Neuronal stem cell (in vitro differentiated cells): ENCODE measurements around the gene CTNNBL1.

ENCODE experiments used
- DNase-seq: peaks from one replicate; pipeline ENCODE4 v3.0.0-alpha.2; 2013; ENCODE audit warnings: low spot score
- H2AFZ ChIP-seq: one replicate; pipeline ENCODE4 v1.6.1; 2013; ENCODE audit warnings: mild to moderate bottlenecking, low read length, inconsistent platforms
- H2AK5ac ChIP-seq: 2 replicates; pipeline ENCODE4 v1.6.1; 2013; ENCODE audit warnings: low read depth, mild to moderate bottlenecking, inconsistent platforms, low read length, moderate library complexity, mixed read lengths
- H2BK120ac ChIP-seq: 2 replicates; pipeline ENCODE4 v1.6.1; 2013; ENCODE audit warnings: low read depth, mild to moderate bottlenecking, inconsistent platforms, low read length, moderate library complexity, mixed read lengths
- H2BK12ac ChIP-seq: one replicate; pipeline ENCODE4 v1.6.1; 2013; ENCODE audit warnings: low read length, inconsistent platforms
- H2BK15ac ChIP-seq: 2 replicates; pipeline ENCODE4 v1.6.1; 2013; ENCODE audit warnings: mild to moderate bottlenecking, low read length, inconsistent platforms, mixed read lengths
- H2BK5ac ChIP-seq: one replicate; pipeline ENCODE4 v1.6.1; 2013; ENCODE audit warnings: inconsistent platforms, mild to moderate bottlenecking, low read length, moderate library complexity
- H3K14ac ChIP-seq: one replicate; pipeline ENCODE4 v1.6.1; 2013; ENCODE audit warnings: low read length, inconsistent platforms
- H3K18ac ChIP-seq: 2 replicates; pipeline ENCODE4 v1.6.1; 2013; ENCODE audit warnings: low read length, inconsistent platforms
- H3K23ac ChIP-seq: 2 replicates; pipeline ENCODE4 v1.6.1; 2013; ENCODE audit warnings: low read depth, mild to moderate bottlenecking, mixed read lengths, low read length, inconsistent platforms; ENCODE audit not compliant: poor library complexity
- H3K27ac ChIP-seq: replicated peaks from 3 replicates; pipeline ENCODE4 v1.5.1; 2013; ENCODE audit warnings: low read length, inconsistent platforms
- H3K27me3 ChIP-seq, 3 experiments: 2 replicates each; pipeline ENCODE4 v1.6.1; 2013; ENCODE audit warnings: low read length in 3 of 3, mild to moderate bottlenecking in 2 of 3, inconsistent platforms in 1 of 3, low read depth in 1 of 3, mixed read lengths in 1 of 3, moderate library complexity in 1 of 3; ENCODE audit not compliant: control insufficient read depth in 3 of 3, insufficient read depth in 3 of 3
- H3K36me3 ChIP-seq, 2 donors: replicated peaks in 1 of 2; 2 replicates each; pipeline ENCODE4 v1.6.1; 2013; ENCODE audit warnings: low read length in 2 of 2; ENCODE audit not compliant: control insufficient read depth in 2 of 2, insufficient read depth in 2 of 2
- H3K4ac ChIP-seq: 2 replicates; pipeline ENCODE4 v1.6.1; 2013; ENCODE audit warnings: inconsistent platforms, mild to moderate bottlenecking, low read length, moderate library complexity
- H3K4me1 ChIP-seq, 2 donors: 1 replicate in 1 of 2; 2 replicates in 1 of 2; pipeline ENCODE4 v1.6.1; 2013; ENCODE audit warnings: low read length in 2 of 2, low read depth in 1 of 2; ENCODE audit not compliant: control insufficient read depth in 2 of 2, insufficient read depth in 1 of 2
- H3K4me2 ChIP-seq: one replicate; pipeline ENCODE4 v1.6.1; 2013; ENCODE audit warnings: mild to moderate bottlenecking, low read length, inconsistent platforms; ENCODE audit not compliant: insufficient read depth, poor library complexity, severe bottlenecking
- H3K4me3 ChIP-seq, 2 donors: 2 replicates each; pipeline ENCODE4 v1.5.1; 2013; ENCODE audit warnings: low read length in 2 of 2, mild to moderate bottlenecking in 2 of 2, inconsistent platforms in 1 of 2, moderate library complexity in 1 of 2
- H3K79me1 ChIP-seq: one replicate; pipeline ENCODE4 v1.6.1; 2013; ENCODE audit warnings: low read depth, mild to moderate bottlenecking, inconsistent platforms, low read length, moderate library complexity
- H3K9ac ChIP-seq: one replicate; pipeline ENCODE4 v1.6.1; 2013; ENCODE audit warnings: mild to moderate bottlenecking, low read depth, low read length, inconsistent platforms; ENCODE audit not compliant: poor library complexity
- H3K9me3 ChIP-seq, 2 donors: replicated peaks in 1 of 2; 2 replicates each; pipeline versions ENCODE3 to v1.6.1; 2013; ENCODE audit warnings: low read length in 2 of 2, mild to moderate bottlenecking in 2 of 2, inconsistent platforms in 1 of 2, low read depth in 1 of 2, mixed read lengths in 1 of 2, moderate library complexity in 1 of 2; ENCODE audit not compliant: control insufficient read depth in 2 of 2, insufficient read depth in 1 of 2
- H4K8ac ChIP-seq: one replicate; pipeline ENCODE4 v1.6.1; 2013; ENCODE audit warnings: low read depth, mild to moderate bottlenecking, inconsistent platforms, low read length, moderate library complexity
- H4K91ac ChIP-seq: one replicate; pipeline ENCODE4 v1.6.1; 2013; ENCODE audit warnings: low read length, low read depth, mild to moderate bottlenecking, inconsistent platforms; ENCODE audit not compliant: poor library complexity
- WGBS, 2 donors: extraction: QIAGEN DNeasy Blood & Tissue Kit; methylation state at CpG; one replicate each; pipeline ENCODE4 v1.1.7; 2013; ENCODE audit warnings: missing lambda C conversion rate in 2 of 2, mixed read lengths in 1 of 2; ENCODE audit not compliant: insufficient read length in 2 of 2, insufficient replicate concordance in 1 of 2; ENCODE audit errors: extremely low coverage in 2 of 2; 5-methylcytosine and 5-hydroxymethylcytosine counted together

Gene CTNNBL1

DNA sequence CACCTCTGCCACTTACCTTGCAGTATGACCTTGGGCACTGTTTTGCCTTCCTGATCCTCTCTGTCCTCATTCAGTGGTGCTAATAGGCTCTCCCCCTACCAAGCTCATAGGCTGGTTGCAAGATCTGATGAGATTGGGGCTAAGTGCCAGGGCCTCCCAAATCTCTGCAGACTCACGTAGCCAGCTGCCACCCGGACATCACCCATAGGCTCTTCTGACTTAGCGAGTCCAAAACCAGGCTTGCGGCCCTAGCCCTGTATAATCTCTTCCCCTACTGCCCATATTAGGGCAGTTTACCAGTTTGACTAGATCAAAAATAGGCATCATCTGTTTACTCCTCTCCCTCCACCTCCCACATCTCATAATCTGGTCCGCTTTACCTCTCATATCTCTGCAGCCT is 154.9 kb downstream of the CTNNBL1 start:
- Histone ChIP-seq H2BK5ac (no peak overlapping the region), H3K4me3 (no peak overlapping the region), H2AK5ac (no peak overlapping the region), H4K8ac (no peak overlapping the region), H2BK120ac (no peak overlapping the region), H2BK12ac (no peak overlapping the region), H3K4me2 (no peak overlapping the region), H2AFZ (no peak overlapping the region), H3K9ac (no peak overlapping the region), H3K4me1 (peaks cover 13 to 16% of the 10 kb centered on the region in 2 donors), H4K91ac (no peak overlapping the region), H3K14ac (no peak overlapping the region), H3K23ac (no peak overlapping the region), H3K27ac (no peak overlapping the region), H3K79me1 (no peaks in the 10 kb centered on the region), H3K18ac (no peak overlapping the region), H2BK15ac (no peak overlapping the region), H3K27me3 (no peaks in the 10 kb centered on the region), H3K36me3 (peaks cover 5 to 19% of the 10 kb centered on the region in 2 donors), H3K4ac (no peak overlapping the region), H3K9me3 (no peaks in the 10 kb centered on the region)
- WGBS, 2 donors, result no CpG with 5 or more reads among the region's 5 CpGs
- DNase-seq, result no peak

DNA sequence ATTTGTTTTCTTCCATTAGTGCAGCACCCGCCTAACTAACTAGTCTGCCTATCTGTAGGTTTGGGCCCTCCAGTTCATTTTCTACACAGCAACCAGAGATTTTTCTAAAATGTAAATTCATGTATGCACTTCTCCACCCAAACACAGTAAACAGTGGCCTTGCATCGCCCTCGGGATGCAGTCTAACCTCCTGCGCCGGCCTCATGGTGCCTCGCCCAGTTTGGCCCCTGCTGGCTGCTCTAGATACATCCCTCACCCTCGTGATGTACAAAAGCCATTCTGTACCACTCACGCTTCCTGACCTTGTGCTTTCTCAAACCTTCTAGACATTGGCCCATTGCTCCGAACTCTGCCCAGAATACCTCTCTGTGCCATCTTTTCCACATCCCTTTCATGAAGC is 155.3 kb downstream of the CTNNBL1 start:
- peaks cover 13 to 16% of the 10 kb centered on the region in 2 donors for H3K4me1 ChIP-seq
- H2BK15ac ChIP-seq, result no peak overlapping the region
- H2AK5ac ChIP-seq, result no peak overlapping the region
- H3K4me3 ChIP-seq, result peak overlapping the region in 1 of 2 donors; percentile 47
- H4K8ac ChIP-seq, result no peak overlapping the region
- no peak overlapping the region for H3K4me2 ChIP-seq
- no peak overlapping the region for H3K18ac ChIP-seq
- H3K36me3 ChIP-seq, result peaks cover 5 to 19% of the 10 kb centered on the region in 2 donors
- no peaks in the 10 kb centered on the region for H3K27me3 ChIP-seq
- no peak overlapping the region for H3K27ac ChIP-seq
- no peak overlapping the region for H3K9ac ChIP-seq
- H3K14ac ChIP-seq, result no peak overlapping the region
- H2AFZ ChIP-seq, result no peak overlapping the region
- H3K9me3 ChIP-seq, result no peaks in the 10 kb centered on the region
- H3K79me1 ChIP-seq, result no peaks in the 10 kb centered on the region
- H4K91ac ChIP-seq, result no peak overlapping the region
- H2BK12ac ChIP-seq, result no peak overlapping the region
- no peak overlapping the region for H2BK5ac ChIP-seq
- no peak for DNase-seq
- H3K4ac ChIP-seq, result no peak overlapping the region
- no CpG with 5 or more reads among the region's 9 CpGs for WGBS, 2 donors
- no peak overlapping the region for H2BK120ac ChIP-seq
- no peak overlapping the region for H3K23ac ChIP-seq

DNA sequence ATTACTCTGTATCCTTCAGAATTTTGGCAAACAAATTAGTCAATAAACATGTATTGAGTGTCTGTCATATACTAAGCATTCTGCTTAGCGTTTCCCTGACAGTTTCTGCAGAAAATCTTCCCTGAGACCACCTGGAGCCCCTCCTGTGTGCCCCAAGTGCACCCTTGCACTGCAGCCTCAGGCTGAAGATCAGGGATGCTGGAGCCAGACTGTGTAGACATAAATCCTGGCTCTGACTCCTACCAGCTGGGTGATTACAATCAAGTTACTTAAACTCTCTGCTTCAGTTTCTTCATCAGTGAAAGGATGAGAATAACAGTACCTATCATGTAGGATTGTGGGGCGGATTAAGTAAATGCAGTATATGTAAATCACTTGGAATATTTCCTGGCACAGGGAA is 155.7 kb downstream of the CTNNBL1 start:
- H4K91ac ChIP-seq, result no peak overlapping the region

DNA sequence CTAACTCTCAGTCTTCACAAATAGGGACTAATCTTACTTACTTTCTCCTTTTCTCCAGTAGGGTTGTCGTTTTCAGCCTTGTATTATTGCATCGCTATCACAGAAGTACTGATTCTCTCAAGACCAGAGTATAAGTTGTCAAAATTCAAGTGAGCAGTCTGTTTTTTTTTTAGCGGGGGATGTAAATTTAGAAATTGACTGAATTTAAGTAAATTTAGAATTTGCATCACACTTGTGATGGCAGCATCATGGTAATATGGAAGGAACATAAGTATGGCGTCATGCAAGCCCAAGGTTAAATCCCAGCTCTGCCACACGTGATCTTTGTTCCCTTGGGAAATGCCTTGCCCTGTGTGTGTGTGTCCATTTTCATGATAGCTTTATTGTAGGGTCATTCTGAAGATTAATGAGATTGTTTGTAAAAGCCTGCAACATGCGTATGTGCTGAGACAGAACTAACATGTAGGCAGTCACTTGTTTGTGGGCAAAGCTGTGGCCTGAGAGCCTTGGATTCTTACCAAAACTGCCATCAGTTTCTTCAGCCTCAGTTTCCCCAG is 156.3 kb downstream of the CTNNBL1 start:
- Histone ChIP-seq H3K14ac (no peak overlapping the region), H3K9ac (no peak overlapping the region), H2BK120ac (no peak overlapping the region), H3K36me3 (peaks cover 5 to 19% of the 10 kb centered on the region in 2 donors), H3K23ac (no peak overlapping the region), H3K4me1 (peaks cover 13 to 16% of the 10 kb centered on the region in 2 donors), H3K4me3 (no peak overlapping the region), H2BK12ac (no peak overlapping the region), H3K27ac (no peak overlapping the region), H3K4me2 (no peak overlapping the region), H2AFZ (no peak overlapping the region), H4K8ac (no peak overlapping the region), H4K91ac (no peak overlapping the region), H3K9me3 (no peaks in the 10 kb centered on the region), H3K4ac (no peak overlapping the region), H2BK5ac (no peak overlapping the region), H2AK5ac (no peak overlapping the region), H3K18ac (no peak overlapping the region), H3K79me1 (no peaks in the 10 kb centered on the region), H3K27me3 (no peaks in the 10 kb centered on the region), H2BK15ac (no peak overlapping the region)
- DNase-seq, result no peak
- WGBS, 2 donors, result no CpG with 5 or more reads among the region's 6 CpGs

More for the DNA sequence above, 155.7 kb downstream of the CTNNBL1 start:
- no peaks in the 10 kb centered on the region for H3K27me3 ChIP-seq
- H3K9ac ChIP-seq, result no peak overlapping the region
- no peak overlapping the region for H2BK120ac ChIP-seq
- H3K9me3 ChIP-seq, result no peaks in the 10 kb centered on the region
- H3K4ac ChIP-seq, result no peak overlapping the region
- H3K27ac ChIP-seq, result no peak overlapping the region
- H2BK12ac ChIP-seq, result no peak overlapping the region
- no peak overlapping the region for H4K8ac ChIP-seq
- peaks cover 5 to 19% of the 10 kb centered on the region in 2 donors for H3K36me3 ChIP-seq
- H2BK5ac ChIP-seq, result no peak overlapping the region
- no peak overlapping the region for H2AFZ ChIP-seq
- no CpG with 5 or more reads among the region's 2 CpGs for WGBS, 2 donors
- peaks cover 13 to 16% of the 10 kb centered on the region in 2 donors for H3K4me1 ChIP-seq
- DNase-seq, result no peak
- H3K4me2 ChIP-seq, result no peak overlapping the region
- no peak overlapping the region for H3K18ac ChIP-seq
- H3K23ac ChIP-seq, result no peak overlapping the region
- H2BK15ac ChIP-seq, result no peak overlapping the region
- no peak overlapping the region for H3K14ac ChIP-seq
- no peak overlapping the region for H3K4me3 ChIP-seq
- H3K79me1 ChIP-seq, result no peaks in the 10 kb centered on the region
- H2AK5ac ChIP-seq, result no peak overlapping the region
